ENCODE data around the gene PDXK. TPM values are rescaled to one million over a fixed set of nuclear protein-coding genes. Genes with fewer than 3 reads are reported as not detected.
A peak's percentile ranks its signal among the peaks of the same experiment; 100 is the strongest.

The PDXK gene
- total RNA-seq, 1 donor from 2014 or later, result 195 TPM

DNA sequence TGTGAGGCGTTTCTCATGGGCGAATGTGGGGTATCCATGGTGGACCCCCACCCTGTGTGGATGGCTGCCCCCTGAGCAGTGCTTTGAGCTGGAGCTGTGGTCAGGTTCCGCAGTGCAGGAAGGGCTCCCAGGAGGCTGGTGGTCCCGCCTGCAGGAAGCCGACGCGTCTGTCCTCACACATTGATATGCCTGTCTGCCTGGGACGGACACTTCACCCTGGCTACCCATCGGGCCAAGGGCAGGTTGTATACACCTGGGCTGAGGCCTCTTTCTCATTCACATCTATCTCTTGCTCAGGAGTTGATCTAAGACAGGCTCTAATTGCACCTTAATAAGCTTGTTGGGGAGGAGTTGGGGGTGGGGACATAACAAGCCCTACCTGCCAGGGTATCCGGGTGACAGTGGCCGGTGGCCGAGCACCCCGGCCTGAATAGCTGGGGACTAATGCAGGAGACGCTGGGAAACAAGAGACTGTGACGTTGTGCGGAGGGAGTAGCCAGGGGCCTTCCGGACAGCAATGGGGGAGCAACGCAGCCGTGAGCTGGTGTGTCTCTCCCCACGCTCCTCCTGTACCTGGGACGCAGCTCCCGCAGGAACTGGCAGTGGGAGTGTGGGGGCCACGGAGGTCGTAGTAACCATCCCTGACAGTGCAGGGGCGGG lies 21.7 kb downstream of the PDXK start:
- Histone ChIP-seq H3K4me1 (peaks cover 10% of the 10 kb centered on the region), H3K27me3 (ENCODE audit: low read depth) (no peaks in the 10 kb centered on the region), H3K4me3 (no peak overlapping the region), H3K9me3 (no peaks in the 10 kb centered on the region), H3K36me3 (peaks cover 66% of the 10 kb centered on the region), H3K27ac (peak overlapping the region; percentile 46)
- ATAC-seq (peak; percentile 70 to 87), DNase-seq (peak; percentile 69)
- TF ChIP-seq, protein P1, sequence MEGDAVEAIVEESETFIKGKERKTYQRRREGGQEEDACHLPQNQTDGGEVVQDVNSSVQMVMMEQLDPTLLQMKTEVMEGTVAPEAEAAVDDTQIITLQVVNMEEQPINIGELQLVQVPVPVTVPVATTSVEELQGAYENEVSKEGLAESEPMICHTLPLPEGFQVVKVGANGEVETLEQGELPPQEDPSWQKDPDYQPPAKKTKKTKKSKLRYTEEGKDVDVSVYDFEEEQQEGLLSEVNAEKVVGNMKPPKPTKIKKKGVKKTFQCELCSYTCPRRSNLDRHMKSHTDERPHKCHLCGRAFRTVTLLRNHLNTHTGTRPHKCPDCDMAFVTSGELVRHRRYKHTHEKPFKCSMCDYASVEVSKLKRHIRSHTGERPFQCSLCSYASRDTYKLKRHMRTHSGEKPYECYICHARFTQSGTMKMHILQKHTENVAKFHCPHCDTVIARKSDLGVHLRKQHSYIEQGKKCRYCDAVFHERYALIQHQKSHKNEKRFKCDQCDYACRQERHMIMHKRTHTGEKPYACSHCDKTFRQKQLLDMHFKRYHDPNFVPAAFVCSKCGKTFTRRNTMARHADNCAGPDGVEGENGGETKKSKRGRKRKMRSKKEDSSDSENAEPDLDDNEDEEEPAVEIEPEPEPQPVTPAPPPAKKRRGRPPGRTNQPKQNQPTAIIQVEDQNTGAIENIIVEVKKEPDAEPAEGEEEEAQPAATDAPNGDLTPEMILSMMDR (IDR thresholded peaks at IDR 0.05), result no peak
- intact Hi-C loops (cut with DNase I), result no loop called here

DNA sequence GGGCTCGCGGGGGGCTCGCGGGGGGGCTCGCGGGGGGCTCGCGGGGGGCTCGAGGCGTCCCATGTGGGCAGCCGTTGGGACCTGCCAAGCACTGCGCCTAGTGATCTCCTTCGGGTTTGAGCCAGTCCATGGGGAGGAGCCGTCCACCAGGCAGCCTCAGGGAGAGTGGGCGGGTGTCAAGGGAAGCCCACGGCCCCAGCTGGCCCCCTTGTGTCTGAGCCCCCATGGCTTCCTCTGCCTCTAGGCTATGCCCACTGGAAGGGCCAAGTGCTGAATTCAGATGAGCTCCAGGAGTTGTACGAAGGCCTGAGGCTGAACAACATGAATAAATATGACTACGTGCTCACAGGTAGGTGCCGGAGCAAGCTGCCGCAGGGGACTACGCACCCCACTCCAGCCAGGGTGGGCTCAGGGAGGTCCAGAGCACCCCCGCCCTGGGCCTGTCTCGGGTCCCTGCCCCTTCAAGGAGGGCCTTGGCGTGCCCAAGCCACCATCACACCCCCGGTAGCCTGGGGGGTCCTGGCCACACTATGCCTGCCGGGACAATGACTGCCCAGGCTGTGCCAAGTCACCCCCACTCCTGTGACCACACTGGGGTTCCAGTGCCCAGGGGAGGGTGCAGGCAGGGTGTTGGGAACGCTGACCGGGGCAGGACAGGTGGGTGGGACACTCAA lies 22.6 kb downstream of the PDXK start:
- H3K36me3 ChIP-seq, result peaks cover 68% of the 10 kb centered on the region
- no peak overlapping the region for H3K4me3 ChIP-seq
- H3K9me3 ChIP-seq, result no peaks in the 10 kb centered on the region
- ATAC-seq (no peak), DNase-seq (no peak)
- H3K27me3 ChIP-seq (ENCODE audit: low read depth), result no peaks in the 10 kb centered on the region
- H3K27ac ChIP-seq, result no peak overlapping the region
- TF ChIP-seq, protein P1 (IDR thresholded peaks at IDR 0.05), result no peak
- peaks cover 10% of the 10 kb centered on the region for H3K4me1 ChIP-seq
- intact Hi-C loops (cut with DNase I), result no loop called here

DNA sequence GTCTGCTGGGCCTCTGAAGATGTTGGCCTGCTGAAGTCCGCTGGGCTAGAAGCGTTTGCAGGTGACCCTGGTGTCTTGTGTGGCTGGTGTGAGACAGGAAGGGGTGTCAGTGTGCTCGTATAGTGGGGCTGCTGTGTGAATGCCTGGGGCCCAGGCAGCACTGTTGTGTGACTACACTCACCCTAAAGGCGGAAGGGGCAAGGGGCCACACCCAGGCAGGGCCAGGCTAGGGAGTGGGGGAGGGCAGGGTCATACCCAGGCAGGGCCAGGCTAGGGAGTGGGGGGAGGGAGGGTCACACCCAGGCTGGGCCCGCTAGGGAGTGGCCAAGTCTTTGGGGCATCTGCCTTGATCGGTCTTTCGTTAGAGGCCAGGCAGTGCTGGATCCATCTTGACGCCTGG lies 25.0 kb downstream of the PDXK start:
- peaks cover 10% of the 10 kb centered on the region for H3K4me1 ChIP-seq
- intact Hi-C loops (cut with DNase I), result no loop called here
- TF ChIP-seq, protein P1 (IDR thresholded peaks at IDR 0.05), result no peak

DNA sequence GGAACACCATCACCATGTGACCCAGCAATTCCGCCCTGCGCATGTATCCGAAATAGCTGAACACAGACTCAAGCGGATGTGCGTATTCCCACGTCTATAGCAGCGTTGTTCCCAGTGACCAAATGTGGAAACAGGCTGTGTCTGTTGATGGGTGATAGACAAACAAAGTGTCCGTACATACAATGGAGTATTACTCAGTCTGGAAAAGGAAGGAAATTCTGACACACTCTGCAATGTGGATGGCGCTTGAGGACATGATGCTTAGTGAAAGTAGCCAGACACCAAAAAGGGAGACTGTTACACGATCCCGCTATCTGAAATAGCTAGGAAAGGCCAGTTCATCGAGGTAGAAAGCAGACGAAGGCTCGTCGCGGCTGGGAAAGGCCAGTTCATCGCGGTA lies 25.8 kb downstream of the PDXK start:
- peaks cover 10% of the 10 kb centered on the region for H3K4me1 ChIP-seq
- no peaks in the 10 kb centered on the region for H3K9me3 ChIP-seq
- H3K27me3 ChIP-seq (ENCODE audit: low read depth), result no peaks in the 10 kb centered on the region
- no peak overlapping the region for H3K27ac ChIP-seq
- peaks cover 79% of the 10 kb centered on the region for H3K36me3 ChIP-seq
- DNase-seq (no peak), ATAC-seq (no peak)
- no peak overlapping the region for H3K4me3 ChIP-seq
- TF ChIP-seq, protein P1 (IDR thresholded peaks at IDR 0.05), result no peak
- intact Hi-C loops (cut with DNase I), result no loop called here

More for the DNA sequence above, 25.0 kb downstream of the PDXK start:
- ATAC-seq (peak in 1 of 2 donors; percentile 45), DNase-seq (no peak)
- Histone ChIP-seq H3K9me3 (no peaks in the 10 kb centered on the region), H3K4me3 (no peak overlapping the region), H3K36me3 (peaks cover 75% of the 10 kb centered on the region), H3K27ac (no peak overlapping the region), H3K27me3 (ENCODE audit: low read depth) (no peaks in the 10 kb centered on the region)

DNA sequence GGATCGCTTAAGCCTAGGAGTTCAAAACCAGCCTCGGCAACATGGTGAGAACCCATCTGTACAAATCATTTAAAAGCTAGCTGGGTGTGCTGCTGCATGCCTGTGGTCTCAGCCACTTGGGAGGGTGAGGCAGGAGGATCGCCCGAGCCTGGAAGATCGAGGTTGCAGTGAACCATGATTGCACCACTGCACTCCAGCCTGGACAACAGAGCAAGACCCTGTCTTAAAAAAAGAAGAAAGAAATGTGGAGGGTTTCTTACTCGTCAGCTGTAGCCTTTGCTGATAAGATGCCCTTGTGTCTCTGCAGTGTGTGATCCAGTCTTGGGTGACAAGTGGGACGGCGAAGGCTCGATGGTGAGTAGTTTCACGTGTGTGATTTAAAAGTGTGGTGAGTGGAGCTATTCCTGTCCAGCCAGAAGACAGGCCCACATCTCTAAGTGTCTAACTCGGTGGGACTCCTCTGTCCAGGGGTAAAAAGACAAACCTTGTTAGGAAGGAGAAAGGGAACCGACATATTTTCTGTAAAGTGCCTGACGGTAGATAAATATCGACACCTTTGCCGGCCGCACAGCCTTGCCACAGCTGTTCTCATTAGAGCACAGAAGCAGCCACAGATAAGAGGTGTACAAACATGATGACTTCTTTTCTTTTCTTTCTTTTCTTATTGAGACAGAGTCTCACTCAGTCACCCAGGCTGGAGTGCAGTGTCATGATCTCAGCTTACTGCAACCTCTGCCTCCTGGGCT lies 27.0 kb downstream of the PDXK start:
- H3K27ac ChIP-seq, result no peak overlapping the region
- TF ChIP-seq, protein P1 (IDR thresholded peaks at IDR 0.05), result no peak
- ATAC-seq (no peak), DNase-seq (no peak)
- H3K4me1 ChIP-seq, result no peaks in the 10 kb centered on the region
- peaks cover 90% of the 10 kb centered on the region for H3K36me3 ChIP-seq
- intact Hi-C loops (cut with DNase I), result no loop called here
- H3K27me3 ChIP-seq (ENCODE audit: low read depth), result no peaks in the 10 kb centered on the region
- no peak overlapping the region for H3K4me3 ChIP-seq
- no peaks in the 10 kb centered on the region for H3K9me3 ChIP-seq

Measured in lower lobe of right lung (tissue), 2 donors.